A673 (cell line): ENCODE data around the gene LEF1. TPM values are rescaled to one million over a fixed set of nuclear protein-coding genes. Genes with fewer than 3 reads are reported as not detected.

Experiments used
- BruUV-seq: library from RNA; stranded (reverse); fragments of 400-500 nt; replicated peaks from 2 replicates; lab custom pipeline; 2021; lab: Mats Ljungman, UMichigan
- CTCF ChIA-PET: fragments of 300-600 bp; sonication (Branson Sonifier 250); formaldehyde crosslinking; loops from one replicate; lab custom pipeline; 2022; ENCODE audit warnings: antibody characterized with exemption; lab: Charles Lee
- POLR2A ChIA-PET: fragments of 300-600 bp; sonication (Branson Sonifier 250); formaldehyde crosslinking; loops from one replicate; lab custom pipeline; 2022; ENCODE audit warnings: antibody characterized with exemption; ENCODE audit not compliant: low non-redundant PET; lab: Charles Lee
- DNase-seq: peaks from one replicate; pipeline ENCODE4 v3.0.0-alpha.2; 2015; ENCODE audit warnings: low spot score
- H3K27ac ChIP-seq: fragments of 200-600 bp; sonication (generic); 2 replicates; pipeline ENCODE4 v1.5.1; 2016; ENCODE audit warnings: mixed run types, low read depth, mild to moderate bottlenecking, mixed read lengths, antibody characterized with exemption, low read length; ENCODE audit not compliant: poor library complexity, severe bottlenecking
- H3K27me3 ChIP-seq: fragments of 200-600 bp; sonication (generic); replicated peaks from 2 replicates; pipeline ENCODE4 v1.6.1; 2017; ENCODE audit warnings: mixed run types, low read depth, mild to moderate bottlenecking, mixed read lengths, antibody characterized with exemption, low read length; ENCODE audit not compliant: insufficient read depth, poor library complexity
- H3K36me3 ChIP-seq: fragments of 200-600 bp; sonication (generic); 2 replicates; pipeline ENCODE4 v1.6.1; 2016; ENCODE audit warnings: mixed run types, mild to moderate bottlenecking, mixed read lengths, antibody characterized with exemption, low read length; ENCODE audit not compliant: insufficient read depth, poor library complexity, severe bottlenecking
- H3K4me1 ChIP-seq: fragments of 200-600 bp; sonication (generic); 2 replicates; pipeline ENCODE4 v1.6.1; 2017; ENCODE audit warnings: mixed run types, mild to moderate bottlenecking, mixed read lengths, antibody characterized with exemption, low read length; ENCODE audit not compliant: insufficient read depth, poor library complexity, severe bottlenecking
- H3K4me3 ChIP-seq: fragments of 200-600 bp; sonication (generic); 2 replicates; pipeline ENCODE4 v1.5.1; 2016; ENCODE audit warnings: low read depth, mixed run types, mild to moderate bottlenecking, mixed read lengths, low read length; ENCODE audit not compliant: poor library complexity, severe bottlenecking
- H3K9me3 ChIP-seq: fragments of 200-600 bp; sonication (generic); 2 replicates; pipeline ENCODE4 v1.6.1; 2016; ENCODE audit warnings: mixed run types, low read depth, mild to moderate bottlenecking, mixed read lengths, antibody characterized with exemption, low read length; ENCODE audit not compliant: poor library complexity, severe bottlenecking
- EZH2 ChIP-seq: fragments of 200-600 bp; sonication (generic); IDR thresholded peaks from 2 replicates; pipeline ENCODE4 v1.6.1; 2017; ENCODE audit warnings: borderline replicate concordance, low read depth, mild to moderate bottlenecking, mixed read lengths, antibody characterized with exemption, low read length; ENCODE audit not compliant: poor library complexity, severe bottlenecking
- intact Hi-C: fragments of 100-400 bp; cut with micrococcal nuclease; formaldehyde crosslinking; loops from one replicate; pipeline ENCODE4 v1.10.0; 2022; ENCODE audit not compliant: unreplicated experiment
- total RNA-seq: library from RNA; stranded (reverse); gene quantifications from 2 replicates; pipeline ENCODE4 v1.2.3, GENCODE V29; 2021
- TF ChIP-seq, protein P1 (sequence below): fragments of 300-800, 200-600 bp; sonication (generic); conservative IDR thresholded peaks from 2 replicates; pipeline ENCODE4 v1.5.1; 2017; ENCODE audit warnings: low read depth, mild to moderate bottlenecking, antibody characterized with exemption, low read length, moderate library complexity, mixed read lengths

LEF1 gene
- total RNA-seq, 1 experiment from 2014 or later: 2.5 TPM

- ChIA-PET POLR2A (no interaction called here), CTCF (no interaction called here)
- Histone ChIP-seq H3K9me3 (no peaks in the 10 kb centered on the region), H3K4me1 (no peaks in the 10 kb centered on the region), H3K4me3 (no peak overlapping the region), H3K27me3 (no peaks in the 10 kb centered on the region), H3K36me3 (no peaks in the 10 kb centered on the region), H3K27ac (no peak overlapping the region)
- intact Hi-C loops: no loop called here
- BruUV-seq: no TSS peak
- TF ChIP-seq, protein P1, sequence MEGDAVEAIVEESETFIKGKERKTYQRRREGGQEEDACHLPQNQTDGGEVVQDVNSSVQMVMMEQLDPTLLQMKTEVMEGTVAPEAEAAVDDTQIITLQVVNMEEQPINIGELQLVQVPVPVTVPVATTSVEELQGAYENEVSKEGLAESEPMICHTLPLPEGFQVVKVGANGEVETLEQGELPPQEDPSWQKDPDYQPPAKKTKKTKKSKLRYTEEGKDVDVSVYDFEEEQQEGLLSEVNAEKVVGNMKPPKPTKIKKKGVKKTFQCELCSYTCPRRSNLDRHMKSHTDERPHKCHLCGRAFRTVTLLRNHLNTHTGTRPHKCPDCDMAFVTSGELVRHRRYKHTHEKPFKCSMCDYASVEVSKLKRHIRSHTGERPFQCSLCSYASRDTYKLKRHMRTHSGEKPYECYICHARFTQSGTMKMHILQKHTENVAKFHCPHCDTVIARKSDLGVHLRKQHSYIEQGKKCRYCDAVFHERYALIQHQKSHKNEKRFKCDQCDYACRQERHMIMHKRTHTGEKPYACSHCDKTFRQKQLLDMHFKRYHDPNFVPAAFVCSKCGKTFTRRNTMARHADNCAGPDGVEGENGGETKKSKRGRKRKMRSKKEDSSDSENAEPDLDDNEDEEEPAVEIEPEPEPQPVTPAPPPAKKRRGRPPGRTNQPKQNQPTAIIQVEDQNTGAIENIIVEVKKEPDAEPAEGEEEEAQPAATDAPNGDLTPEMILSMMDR: no peak
- TF ChIP-seq EZH2: no peak
- DNase-seq: no peak
These were observed 25.2 kb downstream of the LEF1 start for GRCh38 chr4:108143515-108143914.

GRCh38 chr4:108142870-108143269 lies 25.9 kb downstream of the LEF1 start:
- ChIA-PET CTCF (no interaction called here), POLR2A (no interaction called here)
- no peak for DNase-seq
- no TSS peak for BruUV-seq
- Histone ChIP-seq H3K36me3 (no peaks in the 10 kb centered on the region), H3K4me1 (no peaks in the 10 kb centered on the region), H3K27ac (no peak overlapping the region), H3K9me3 (no peaks in the 10 kb centered on the region), H3K4me3 (no peak overlapping the region), H3K27me3 (no peaks in the 10 kb centered on the region)
- intact Hi-C loops: no loop called here
- no peak for TF ChIP-seq EZH2
- TF ChIP-seq, protein P1: no peak

DNA sequence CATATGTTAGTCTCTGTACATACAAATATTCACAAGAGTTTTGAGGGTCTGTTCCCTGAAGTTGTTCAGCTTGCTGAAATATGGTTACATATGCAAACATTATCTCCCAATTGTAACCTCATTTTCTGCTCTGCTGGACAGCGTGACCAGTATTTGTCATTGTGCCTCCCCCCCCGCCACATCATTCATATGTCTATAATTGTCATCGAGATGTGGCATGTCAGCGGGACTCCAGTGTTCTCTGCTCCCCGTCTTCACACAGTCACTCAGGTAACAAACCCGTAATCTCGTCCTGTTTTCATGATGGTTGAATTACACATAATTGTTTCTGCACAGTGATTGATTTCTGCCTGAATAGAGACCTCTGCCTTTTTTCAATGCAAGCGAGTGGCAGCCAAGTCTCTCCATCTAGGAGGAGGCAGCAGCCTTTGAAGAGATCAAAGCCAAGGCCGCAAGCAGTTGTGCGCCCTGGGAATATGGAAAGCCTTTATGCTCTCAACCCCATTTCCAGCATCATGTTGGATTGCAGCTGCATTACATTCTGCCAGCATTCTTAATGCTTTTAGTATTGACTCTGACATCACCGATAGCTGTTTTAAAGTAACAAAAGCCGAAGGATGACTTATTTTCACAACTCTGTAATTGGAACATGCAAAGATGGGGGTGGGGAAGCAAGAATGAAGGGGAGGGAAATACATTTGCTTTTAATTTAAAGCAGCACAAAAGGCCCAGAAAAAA lies 27.4 kb downstream of the LEF1 start:
- BruUV-seq: no TSS peak
- Histone ChIP-seq H3K4me3 (no peak overlapping the region), H3K4me1 (no peaks in the 10 kb centered on the region), H3K36me3 (no peaks in the 10 kb centered on the region), H3K27ac (no peak overlapping the region), H3K9me3 (no peaks in the 10 kb centered on the region), H3K27me3 (no peaks in the 10 kb centered on the region)
- ChIA-PET POLR2A (interaction anchor here (0.6 kb wide), 1 partner anchor 23 kb away, joined by 3 read pairs; no protein-coding TSS in a partner anchor), CTCF (no interaction called here)
- intact Hi-C loops: no loop called here
- no peak for DNase-seq
- TF ChIP-seq, protein P1: no peak
- no peak for TF ChIP-seq EZH2
